Stimulated activated CD8-positive, alpha-beta memory T cell treated with anti-CD3 and anti-CD28 coated beads, Interleukin-7, amount 100 ng/mL, for 48 hours (primary cell): ENCODE measurements around the gene GALNS.
"Not testable (repeated sequence)": the region's sequence is repeated elsewhere in the genome, so short reads cannot be mapped to it uniquely, and the experiment has no call there.

Experiments used
- DNase-seq, 2 donors: peaks; one replicate each; pipeline ENCODE4 v3.0.0-alpha.2; 2020; ENCODE audit warnings: low read depth in 1 of 2; ENCODE audit errors: extremely low read depth in 1 of 2

The GALNS gene

DNA sequence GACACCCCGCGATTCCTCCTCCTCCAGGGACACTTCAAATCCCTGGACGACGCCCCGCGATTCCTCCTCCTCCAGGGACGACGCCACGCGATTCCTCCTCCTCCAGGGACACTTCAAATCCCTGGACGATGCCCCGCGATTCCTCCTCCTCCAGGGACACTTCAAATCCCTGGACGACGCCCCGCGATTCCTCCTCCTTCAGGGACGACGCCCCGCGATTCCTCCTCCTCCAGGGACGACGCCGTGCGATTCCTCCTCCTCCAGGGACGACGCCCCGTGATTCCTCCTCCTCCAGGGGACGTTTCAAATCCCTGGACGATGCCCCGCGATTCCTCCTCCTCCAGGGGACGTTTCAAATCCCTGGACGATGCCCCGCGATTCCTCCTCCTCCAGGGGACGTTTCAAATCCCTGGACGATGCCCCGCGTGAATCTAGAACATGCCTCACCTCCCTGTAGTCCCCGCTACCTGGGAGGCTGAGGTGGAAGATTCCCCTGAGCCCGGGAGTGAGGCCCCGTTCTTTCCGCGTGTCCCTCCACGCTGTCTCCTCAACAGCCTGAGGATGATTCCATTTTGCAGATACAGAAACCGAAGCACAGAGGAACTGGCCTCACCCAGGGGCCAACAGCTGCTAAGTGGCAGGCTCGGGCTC lies 33.1 kb upstream of the GALNS start:
- DNase-seq: not testable (repeated sequence)

DNA sequence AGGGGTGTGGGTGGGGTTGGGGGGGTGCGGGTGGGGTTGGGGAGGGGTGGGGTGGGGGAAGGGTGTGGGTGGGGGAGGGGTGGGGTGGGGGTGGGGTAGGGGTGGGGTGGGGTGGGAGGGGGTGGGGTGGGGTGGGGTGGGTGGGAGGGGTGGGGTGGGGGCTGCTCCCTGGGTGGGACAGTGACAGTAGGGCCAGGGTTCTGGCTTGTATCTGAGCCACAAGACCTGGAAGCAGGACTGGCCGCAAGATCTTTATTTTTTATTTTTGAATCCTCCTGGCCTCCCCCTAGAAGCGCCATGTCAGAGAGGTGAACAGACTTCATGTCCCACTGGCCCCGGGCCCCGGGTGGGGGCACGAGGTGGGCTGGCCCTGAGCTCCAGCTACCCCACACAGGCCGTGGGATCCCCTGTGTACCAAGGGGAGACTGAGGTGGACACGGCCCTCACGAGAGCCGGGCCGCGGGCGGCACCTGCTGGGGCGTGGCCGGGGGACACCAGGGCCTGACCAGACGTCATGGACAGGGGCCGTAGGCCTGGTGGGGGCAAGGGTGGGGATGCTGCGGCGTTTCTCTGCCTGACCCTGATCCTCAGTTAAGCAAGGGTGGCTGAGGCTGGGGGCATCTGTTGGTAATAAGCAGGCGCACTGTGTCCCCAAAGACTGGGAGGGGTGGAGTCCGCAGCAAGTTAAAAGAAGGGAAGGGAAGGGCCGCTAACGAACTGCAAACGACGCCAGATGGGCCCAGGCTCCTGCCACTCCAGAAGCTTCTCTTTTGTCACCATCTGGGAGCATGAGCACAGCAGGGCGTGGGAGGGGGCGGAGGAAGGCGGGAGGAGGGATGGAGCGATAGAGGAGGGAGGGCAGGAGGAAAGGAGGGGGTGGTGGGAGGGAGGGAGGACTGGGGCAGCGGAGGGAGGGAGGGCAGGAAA lies 32.0 kb upstream of the GALNS start:
- DNase-seq: no peak

DNA sequence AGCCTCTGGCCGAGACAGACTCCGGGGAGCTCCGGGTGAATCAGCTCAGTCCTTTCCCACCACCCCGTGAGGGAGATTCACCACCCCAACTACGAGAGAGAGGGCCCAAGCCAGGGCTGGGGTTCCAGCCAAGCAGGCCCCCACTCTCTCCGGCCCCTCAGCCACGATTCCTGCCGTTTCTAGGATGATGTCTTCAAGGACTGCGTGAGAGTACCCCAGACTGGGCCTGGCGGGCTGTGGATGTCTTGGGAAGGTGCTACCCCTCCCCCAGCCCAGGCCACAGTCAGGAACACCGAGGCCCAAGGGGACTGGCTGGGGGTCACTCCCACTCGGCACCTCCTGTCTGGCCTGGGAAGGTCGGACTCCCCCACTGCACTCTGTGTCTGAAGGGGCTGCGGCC lies 31.3 kb upstream of the GALNS start:
- DNase-seq: no peak

DNA sequence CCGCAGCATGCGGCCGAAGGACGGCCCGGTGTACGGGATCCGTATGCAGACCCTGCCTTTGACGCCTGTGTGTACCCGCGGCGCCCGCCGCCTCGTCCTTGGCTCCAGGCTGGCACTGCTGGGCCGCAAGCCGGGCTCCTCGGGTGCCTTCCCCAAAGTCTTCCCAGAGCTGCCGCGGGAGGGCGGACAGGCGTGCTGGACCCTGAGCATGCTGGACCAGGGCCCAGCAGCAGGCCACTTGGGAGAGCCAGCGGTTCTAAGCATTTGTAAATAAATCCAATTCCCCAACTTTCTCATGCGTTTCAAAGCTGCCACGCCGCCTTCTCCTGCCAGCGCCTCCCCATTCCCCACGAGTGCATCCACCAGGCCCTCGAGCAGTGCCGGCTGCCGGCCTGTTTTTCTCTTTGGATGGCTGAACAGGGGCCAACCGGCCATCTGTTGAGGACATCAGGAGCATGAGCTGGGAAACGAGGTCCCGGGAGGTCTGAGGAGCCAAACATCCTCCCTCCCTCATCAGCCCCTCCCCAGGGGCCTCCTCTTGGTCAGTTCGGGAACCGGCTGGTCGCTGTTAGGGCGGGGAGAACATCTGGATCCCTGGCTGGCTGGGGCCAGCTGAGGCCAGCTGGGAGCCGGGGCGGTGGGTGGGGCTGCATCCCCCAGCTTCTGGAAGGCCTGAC lies 30.2 kb upstream of the GALNS start:
- no peak for DNase-seq

DNA sequence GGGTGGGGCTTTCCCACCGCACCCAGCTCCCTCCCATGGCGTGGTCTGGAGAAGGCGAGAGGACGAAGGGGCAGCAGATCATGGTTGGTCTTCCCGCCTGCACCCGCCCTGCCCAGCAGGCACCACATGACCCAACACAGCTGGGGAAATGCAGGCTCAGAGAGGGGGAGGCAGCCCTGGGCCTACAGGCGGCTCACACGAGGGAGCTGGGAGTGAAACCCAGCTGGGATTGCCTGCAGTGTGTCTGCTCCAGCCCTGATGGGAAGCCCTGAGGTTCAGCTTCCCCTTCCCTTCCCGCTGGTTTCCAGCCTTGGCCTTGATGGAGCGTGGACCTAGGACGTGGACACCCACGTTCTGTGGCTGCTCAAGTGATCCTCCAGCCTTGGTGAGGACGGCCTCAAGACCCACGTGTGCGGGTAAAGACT lies 29.7 kb upstream of the GALNS start:
- no peak for DNase-seq

DNA sequence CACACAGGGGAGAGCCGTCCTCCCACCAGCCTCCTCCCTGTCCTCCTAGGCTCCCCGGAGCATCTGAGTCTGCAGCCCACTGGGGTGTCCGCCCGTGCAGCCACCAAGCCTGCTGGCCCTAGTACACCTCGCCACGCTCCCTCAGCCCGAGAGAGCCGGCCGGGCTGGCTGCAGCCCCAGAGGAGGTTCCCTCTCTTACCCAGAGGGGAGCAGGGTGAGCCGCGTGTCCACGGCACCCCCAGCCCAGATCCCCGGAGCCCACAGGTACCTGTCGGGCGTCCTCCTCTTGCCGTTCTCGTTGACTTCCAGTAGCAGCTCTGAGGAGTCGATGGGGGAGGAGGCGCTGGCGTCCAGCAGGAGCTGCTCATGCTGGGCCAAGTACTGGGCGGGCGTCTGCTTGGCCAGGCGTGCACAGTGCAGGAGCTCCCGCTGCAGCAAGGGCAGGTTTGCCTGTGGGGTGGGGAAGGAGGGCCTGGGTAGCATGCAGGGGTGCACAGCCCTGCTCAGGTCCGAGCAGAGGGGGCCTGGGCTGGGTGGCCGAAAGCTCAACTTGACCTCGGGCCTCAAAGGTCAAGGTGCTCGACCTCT lies 29.0 kb upstream of the GALNS start:
- DNase-seq: no peak

DNA sequence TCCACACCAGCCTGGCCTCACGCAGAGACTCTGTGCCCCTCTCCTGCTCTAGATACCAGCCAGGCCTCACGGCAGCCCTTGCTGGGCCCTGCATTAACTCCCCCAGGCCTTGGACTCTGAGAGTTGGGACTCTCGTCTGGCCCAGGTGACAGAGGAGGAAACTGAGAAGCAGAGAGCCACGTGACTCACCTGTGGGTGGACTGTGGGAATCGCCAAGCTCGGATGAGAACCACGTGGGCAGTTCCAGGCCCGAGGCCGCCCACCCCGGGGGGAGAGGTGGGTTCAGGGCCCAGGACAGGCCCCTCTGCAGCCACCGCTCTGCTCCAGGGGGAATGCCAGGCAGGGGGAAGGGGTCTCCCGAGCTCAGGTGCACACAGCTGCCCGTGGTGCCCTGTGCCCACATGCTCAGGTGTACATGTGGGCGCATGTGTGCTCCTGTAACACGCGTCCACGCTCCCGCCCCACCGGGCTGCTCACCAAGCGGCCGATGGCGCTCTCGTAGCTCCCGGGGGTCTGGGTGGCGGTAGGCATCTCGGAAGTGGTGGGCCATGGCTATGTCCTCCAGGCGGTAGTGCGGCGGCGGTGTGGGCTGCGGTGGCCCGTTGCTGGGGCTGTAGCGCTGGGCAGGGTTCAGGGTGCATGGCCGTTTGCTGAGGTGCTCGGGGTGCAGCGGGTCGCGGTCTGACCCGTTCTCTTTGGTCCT lies 28.0 kb upstream of the GALNS start:
- no peak for DNase-seq

DNA sequence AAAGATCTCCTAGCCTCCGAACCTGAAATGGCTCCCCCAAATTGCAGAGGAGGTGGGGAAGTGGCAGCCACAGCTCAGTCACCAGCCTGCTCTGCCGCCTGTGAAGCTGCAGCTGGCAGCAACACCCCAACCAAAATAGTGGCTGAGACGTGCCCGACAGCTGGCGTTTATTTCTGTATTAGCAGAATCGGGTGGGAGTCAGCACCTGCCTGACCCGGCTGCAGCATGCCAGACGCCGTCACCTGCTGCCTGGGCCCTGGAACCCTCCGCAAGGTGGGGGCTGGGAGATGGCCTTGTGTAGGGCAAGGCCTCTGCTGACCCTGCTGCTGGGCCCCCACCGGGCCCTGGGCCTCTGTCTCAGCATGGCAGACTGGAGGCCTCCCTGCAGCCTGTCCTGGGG lies 27.2 kb upstream of the GALNS start:
- DNase-seq: no peak

DNA sequence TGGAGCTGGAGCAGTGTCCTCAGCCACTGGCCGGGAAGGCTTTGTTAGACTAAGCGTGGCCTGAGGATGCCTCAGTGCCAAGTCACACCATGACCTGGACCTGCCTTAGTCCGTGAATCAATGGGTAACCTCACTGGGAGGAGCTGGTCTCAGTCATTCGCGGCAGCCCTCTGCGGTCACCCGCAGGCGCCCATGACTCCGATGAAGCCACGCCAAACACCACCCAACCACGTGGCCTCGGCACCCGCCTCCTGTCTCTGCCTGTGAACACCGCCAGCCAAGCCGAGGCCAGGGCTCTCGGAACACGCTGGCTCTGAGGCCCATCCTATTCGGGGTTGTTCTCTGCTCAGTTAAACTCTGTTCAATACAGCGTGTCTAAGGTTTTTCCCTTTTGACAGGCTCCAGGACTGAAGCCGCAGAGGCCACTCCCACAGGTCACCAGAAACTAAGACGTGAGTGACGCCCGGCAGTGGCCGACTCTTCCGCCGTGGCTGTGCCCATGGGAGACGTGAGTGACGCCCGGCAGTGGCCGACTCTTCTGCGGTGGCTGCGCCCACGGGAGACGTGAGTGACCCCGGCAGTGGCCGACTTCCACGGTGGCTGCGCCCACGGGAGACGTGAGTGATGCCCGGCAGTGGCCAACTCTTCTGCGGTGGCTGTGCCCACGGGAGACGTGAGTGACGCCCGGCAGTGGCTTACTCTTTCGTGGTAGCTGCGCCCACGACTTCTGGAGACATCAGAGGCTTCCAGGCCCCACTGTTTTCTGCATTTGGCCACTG lies 26.6 kb upstream of the GALNS start:
- DNase-seq: no peak

DNA sequence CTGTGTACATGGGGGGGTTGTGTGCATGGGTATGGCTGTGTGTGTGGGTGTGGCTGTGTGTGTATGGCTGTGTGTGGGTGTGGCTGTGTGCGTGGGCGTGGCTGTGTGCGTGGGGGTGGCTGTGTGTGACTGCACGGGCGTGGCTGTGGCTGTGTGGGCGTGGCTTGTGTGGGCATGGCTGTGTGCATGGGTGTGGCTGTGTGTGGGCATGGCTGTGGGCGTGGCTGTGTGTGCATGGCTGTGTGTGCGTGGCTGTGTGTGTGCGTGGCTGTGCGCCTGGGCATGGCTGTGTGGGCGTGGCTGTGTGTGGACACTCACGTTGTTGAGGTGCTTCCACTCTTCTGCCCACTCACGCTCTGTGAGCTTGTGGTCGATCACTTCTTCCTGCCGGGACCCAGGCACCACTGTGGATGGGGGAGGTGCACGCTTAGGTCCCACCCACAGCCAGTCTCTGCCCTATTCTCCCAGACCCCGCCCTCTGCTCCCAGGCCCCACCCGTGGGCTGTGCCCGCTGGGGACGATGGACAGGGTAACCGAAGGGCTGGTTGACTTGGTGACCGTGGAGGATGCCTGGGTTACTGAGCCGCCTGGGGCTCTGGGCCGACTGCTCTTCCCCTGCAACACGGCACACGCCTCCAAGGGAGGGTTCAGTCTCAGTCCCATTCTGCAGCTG lies 25.7 kb upstream of the GALNS start:
- no peak for DNase-seq

DNA sequence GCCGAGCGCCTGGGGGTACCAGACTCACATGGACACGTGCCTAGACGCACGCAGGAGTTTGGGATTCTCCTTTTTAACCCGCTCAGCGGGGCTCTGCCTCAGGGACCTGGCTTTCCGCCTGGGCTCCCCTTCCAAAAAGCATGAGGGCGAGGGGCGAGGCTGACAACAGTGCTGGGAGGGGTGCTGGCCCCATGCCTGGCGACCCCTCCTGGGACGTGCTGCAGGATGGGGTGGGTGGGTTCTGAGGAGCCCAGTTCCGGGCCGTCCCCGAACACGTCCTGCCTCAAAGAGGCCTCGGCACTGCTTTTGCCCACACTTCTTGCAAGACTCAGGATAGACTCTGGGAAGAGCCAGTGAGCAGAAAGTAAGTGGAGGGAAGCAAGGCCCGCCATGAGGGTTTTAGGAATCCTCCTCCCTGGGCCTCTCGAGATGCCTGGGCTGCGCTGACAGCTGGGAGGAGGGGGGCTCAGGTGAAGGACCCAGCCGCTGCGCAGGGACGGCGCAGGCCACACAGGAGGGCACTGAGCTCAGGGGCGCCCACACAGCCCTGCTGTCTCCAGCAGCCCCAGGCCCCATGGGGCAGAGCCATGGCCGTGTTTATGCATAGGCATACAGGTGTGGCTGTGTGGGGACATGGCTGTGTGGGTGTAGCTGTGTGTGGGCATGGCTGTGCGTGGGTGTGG lies 25.1 kb upstream of the GALNS start:
- no peak for DNase-seq

DNA sequence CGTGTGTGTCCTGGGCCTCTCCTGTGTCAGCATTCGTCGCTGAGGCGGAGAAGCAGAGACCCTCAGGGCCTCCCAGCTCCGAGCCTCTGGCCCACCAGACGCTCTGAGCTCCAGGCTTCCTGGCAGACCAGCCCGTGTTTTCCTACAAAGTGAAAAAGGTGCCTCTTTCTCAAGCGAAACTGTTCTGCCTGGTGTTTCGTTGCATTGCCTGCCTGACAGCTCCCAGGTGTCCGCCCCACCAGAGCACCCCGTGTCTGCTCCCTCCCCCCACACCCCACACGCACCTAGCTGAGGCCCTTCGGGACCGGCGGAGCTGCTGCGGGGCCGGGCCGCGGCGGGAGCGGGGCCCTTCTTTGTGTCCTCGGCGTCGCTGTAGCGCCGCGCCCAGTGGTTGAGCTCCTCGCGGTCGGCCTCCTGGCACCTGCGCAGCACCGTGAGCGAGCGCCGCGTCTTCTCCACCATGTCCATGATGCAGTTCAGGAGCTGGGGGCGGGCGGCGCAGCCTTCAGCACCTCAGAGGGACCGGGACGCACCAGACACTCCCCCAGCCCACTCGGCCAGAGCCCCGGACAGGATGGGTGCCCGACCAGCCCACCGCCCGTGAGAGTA lies 24.4 kb upstream of the GALNS start:
- DNase-seq: no peak

DNA sequence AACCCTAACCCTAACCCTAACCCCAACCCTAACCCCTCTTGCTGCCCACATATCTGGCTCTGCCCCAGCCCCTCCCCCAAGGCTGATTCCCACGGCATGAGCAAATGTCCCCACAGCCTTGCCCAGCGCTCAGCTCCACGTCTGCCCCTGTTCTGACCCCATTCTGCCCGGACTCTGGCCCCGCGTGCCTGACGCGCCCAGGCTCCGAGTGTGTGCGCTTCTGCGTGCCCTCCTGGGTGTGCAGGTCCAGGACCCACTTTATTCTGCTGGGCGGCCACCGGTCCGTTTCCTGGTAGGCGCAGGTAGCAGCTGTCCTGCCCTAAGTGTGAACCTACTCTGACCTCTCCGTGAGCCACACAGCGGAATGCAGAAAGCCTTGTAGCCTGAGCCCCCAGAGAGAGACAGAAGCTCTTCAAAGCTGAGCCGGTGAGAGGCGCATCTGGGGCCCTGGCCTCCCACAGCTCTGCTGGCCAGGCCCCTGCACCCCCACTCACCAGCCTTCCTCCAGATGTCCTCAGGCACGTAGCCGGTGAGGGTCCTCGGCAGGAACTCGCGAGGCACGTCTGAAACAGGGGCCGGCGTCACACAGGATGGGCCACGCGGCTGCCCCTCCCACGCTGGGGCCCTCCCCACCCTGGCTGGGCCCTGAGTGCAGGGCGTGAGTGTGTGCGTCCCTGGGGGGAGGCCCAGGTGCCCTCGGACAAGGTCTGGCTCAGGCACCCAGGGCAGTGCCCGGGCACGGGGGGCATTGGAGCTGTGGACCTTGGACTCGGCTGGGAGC lies 23.7 kb upstream of the GALNS start:
- no peak for DNase-seq

DNA sequence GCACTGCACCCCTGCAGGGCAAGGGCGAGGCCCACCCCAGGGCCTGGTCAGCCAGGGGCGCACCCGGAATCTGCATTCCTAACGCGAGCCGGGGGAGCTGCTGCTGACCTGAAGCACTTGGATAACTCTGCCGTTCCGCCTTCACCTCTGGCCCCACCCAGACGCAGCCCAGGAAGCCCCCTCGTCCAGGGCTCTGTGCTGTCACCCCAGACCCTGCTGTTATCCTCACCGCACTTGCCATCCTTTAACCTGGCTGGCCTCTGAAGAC lies 23.0 kb upstream of the GALNS start:
- no peak for DNase-seq

DNA sequence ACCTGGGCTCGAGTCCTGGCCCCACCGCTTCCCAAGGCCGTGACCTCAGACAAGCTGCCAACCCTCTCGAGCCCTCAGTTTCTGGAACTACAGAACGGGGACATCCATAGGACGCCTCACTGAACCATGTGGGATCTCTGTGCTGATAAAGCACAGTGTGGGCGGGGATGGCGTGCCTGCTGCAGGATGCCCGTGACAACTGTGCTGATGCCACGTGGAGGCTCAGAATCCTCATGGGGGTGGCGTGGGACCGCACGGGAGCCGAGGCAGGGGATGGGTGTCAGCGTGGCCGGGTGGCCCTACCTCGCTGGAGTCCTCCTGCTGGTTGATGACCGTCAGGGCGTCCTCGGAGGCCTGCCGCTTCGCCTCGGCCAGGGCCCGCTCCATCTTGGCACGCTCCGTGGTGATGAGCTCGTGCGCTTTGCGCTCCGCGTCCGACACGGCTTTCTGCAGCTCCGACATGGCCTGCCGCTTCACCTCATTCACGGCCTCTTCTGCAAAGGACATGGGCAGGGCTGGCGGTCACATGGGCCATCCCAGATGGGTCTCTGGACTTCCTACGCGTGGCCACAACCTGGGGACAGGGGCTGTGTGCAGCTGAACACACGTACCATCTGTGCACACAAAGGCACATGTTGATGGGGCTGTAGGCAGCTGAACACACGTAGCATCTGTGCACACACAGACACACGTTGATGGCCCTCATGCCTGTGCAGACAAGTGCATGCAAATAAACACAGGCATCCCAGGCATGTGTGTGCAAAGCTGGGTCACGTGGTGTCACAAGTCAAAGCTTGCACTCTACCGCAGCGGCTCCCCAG lies 22.4 kb upstream of the GALNS start:
- DNase-seq: no peak

DNA sequence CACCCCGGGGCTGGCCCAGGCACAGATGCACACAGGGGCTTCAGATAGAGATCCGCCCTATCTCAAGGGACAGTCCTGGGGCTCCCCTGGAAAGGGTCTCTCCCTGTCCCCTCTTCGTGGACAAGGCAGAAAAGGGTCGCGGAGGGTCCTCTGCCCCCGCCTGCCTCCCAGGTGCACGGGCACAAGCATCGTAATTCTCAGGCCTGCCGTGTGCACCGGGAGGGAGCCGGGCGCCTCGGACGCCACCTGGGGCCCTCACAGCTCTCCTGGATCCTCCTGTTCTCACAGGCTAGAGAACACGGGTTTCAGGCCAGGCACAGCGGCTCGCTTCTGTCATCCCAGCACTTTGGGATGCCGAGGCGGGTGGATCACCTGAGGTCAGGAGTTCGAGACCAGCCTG lies 21.6 kb upstream of the GALNS start:
- DNase-seq: no peak
